Right renal pelvis (tissue), 4 donors: Measurements from ENCODE around the gene MED13L. TPM values are rescaled to one million over a fixed set of nuclear protein-coding genes. Genes with fewer than 3 reads are reported as not detected.
"Not testable (repeated sequence)": the region's sequence is repeated elsewhere in the genome, so short reads cannot be mapped to it uniquely, and the experiment has no call there.

Experiments
- DNase-seq, 4 donors: peaks; one replicate each; pipeline ENCODE4 v3.0.0-alpha.2; 2013; ENCODE audit warnings: low read depth in 4 of 4, low spot score in 3 of 4, missing footprints in 1 of 4
- polyA plus RNA-seq, 4 donors: library from polyadenylated mRNA; unstranded; fragments of 120-200 nt; gene quantifications; one replicate each; pipeline ENCODE4 v1.2.1, GENCODE V29; 2013; ENCODE audit not compliant: insufficient read length in 4 of 4

MED13L gene
- polyA plus RNA-seq, 4 donors = 71.0 to 86.6 (median 81.5) TPM

- peak in 2 of 4 donors; percentile 34 to 39 for DNase-seq
Measured at GRCh38 chr12:115998119-115998633, 279.3 kb downstream of the MED13L start.

- DNase-seq = no peak
Measured at GRCh38 chr12:115993737-115994136, 283.8 kb downstream of the MED13L start.

GRCh38 chr12:115990241-115990640 is 287.3 kb downstream of the MED13L start:
- DNase-seq = no peak

DNA sequence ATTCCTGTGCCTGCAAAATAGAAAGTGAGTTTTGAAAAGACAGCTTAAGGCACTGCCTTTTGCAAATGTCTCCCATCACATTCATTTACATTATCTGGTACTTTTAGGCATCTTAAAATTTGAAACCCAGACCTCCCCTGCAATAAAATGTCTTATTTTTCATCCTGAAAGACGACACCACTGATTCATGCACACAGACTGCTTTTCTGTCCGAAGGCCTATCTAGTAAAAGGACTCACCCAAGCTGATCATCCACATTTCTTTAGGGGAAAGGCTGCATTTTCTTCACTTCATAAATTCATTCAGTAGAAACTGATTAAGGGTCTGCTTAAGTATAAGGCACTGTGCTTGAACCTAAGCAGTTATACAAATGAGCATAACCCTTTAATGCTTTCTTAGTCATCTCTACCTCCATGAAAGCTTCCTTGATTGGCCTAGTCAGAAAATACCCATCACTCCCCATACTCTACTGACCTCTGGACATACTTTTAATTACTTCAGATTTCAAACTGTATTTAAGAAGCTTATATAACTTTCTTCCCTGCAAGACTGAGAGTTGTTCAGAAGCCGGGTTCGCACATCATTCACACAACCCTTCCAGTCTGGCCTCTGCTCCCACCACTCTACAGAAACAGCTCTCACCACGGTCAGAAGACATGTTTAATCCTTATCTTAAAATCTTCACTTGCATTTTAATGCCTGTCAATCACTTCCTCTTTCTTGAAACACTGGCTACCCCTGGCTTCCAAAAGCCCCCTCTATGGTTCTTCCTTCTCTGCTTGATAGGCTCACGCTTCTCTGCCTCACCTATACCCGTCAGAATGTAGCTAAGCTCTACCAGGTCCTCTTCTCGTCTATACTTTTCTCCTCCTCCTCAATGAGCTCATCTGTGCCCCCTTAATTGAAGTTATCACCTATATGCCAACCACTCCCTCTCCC is 288.6 kb downstream of the MED13L start:
- no peak for DNase-seq

GRCh38 chr12:115988212-115988611 is 289.3 kb downstream of the MED13L start:
- no peak for DNase-seq

GRCh38 chr12:115984616-115985015 is 292.9 kb downstream of the MED13L start:
- DNase-seq = no peak

- no peak for DNase-seq
Measured at GRCh38 chr12:115983226-115983798, 294.2 kb downstream of the MED13L start.

DNA sequence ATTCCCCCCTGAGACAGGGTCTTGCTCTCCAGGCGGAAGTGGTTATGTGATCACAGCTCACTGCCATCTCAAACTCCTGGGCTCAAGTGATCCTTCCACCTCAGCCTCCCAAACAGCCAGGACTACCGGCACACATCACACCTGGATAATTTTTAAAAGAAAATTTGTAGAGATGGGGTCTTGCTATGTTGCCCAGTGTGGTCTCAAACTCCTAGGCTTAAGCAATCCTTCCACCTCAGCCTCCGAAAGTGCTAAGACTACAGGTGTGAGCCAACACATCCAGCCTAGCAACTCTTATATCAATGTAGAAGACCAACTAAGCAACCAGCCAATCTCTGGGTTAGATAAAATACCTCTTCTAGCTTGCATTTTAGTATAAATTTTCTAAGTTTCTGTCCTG is 297.2 kb downstream of the MED13L start:
- no peak for DNase-seq

DNA sequence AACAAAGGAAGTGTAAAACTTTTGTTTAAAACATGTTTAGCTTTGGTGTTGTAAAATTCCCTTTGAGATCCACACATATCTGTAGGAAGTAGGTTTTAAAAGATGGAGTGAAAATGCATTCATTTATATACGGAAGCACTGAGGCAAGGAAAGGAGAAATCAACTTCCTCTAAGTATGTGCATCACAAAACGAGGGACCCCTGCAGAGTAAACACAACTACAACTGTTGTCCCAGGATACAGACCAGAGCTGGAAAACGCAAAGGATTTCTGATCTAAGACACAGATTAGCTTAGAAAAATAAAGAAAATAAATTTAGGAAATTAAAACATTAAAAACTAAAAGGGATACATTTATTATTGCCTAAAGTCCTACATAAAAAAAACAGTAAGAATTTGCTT is 297.6 kb downstream of the MED13L start:
- DNase-seq = no peak

DNA sequence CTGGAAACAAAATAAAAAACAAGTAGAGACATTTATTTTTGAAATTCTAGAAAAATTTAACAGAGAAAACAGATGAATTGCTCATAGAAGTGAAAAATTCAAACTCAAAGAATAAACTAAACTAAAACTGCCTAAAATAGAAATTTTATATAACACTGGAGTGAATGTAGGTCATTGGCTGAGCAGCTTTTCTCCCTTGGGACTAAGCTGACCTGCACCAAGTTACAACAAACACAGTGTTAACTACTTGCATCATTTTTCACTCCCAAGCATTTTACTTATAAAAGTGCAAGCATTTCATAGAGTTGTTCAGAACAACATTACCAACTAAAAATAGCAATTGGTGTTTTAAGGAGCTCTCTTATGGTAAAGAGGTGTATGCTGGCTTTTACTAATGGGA is 298.1 kb downstream of the MED13L start:
- DNase-seq = no peak

DNA sequence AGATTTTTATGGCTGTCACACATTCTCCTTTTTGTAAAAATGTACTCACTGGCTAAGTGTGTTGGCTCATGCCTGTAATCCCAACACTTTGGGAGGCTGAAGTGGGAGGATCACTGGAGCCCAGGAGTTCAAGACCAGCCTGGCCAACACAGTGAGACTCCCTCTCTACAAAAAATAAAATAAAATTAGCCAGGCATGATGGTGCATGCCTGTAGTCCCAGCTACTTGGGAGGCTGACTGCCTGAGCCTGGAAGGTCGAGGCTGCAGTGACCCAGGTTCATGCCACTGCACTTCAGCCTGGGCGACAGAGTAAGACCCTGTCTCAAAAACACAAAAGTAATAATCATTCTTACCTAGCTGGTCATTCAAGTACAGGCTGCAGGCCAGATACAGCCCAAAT is 300.7 kb downstream of the MED13L start:
- not testable (repeated sequence) for DNase-seq

DNA sequence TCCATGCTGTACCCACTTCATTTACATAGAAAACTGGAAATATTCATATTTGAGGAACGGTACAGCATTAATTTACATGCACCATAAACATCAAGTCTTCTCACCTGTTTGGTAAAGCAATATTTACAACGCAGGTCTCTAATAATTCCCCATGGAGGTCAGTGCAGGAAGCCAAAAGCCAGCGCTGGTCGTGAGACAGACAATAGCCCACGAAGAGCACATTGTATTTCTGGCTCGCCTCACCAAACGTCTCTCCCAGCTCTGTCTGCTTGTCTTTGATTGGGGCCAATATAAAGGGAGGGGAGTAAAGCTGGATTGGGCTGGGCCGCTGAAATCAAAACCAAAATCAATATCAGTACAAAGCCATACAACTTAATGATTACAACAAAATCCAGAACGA is 302.1 kb downstream of the MED13L start:
- DNase-seq = no peak

DNA sequence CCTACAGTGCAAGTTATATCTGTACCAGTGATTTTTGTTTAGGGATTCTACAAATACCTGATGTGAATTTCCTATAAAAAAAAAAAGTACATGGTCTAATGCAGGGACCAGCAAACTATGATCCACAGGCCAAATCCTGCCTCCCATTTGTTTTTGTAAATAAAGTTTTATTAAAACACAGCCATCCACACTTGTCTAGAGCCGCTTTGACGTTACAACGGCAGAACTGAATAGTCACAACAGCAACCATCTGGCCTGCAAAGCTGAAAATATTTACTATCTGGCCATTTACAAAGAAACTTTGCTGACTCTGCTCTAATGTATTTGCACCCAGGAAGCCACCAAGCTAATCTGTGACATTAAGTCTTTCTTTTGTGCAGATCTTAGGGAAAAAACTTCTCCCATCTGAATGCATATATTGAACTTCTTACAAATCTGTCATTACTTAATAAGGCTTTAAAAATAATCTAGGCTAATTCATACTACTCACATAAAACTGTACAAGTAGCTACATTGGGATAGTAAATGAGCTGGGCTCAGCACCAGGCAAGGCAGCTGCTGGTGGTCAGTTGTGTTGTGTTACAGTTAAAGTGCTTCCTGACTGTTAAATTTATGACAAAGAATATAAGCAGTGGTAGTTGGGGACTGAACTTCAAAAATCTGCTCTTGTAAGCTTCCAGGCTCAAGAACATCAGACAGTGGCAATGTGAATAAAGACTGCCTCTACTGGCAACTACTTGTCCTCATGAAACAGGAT is 303.3 kb downstream of the MED13L start:
- DNase-seq = peak in 3 of 4 donors; percentile 34 to 60 (median 56)

GRCh38 chr12:115973066-115973465 is 304.4 kb downstream of the MED13L start:
- DNase-seq = no peak

GRCh38 chr12:115972241-115972640 is 305.3 kb downstream of the MED13L start:
- no peak for DNase-seq

DNA sequence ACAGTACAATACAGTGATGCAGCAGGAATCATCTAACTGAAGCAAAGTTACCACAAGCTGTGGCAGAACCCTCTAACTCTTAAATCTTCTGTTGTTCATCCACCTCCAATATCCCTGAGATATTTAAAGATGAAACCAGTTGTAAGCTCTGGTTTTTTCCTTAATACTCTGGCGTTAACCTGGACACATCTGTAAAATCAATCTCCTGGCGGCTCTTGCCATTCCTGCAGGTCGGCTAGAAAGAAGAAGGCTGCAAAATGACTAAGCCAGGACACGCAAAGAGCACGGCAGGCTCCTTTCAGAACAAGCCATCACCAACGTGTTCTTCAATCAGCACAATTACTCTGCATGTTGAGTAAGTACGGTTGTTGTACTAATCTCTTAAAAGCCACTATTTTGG is 309.3 kb downstream of the MED13L start:
- no peak for DNase-seq

GRCh38 chr12:115966376-115966775 is 311.1 kb downstream of the MED13L start:
- no peak for DNase-seq

DNA sequence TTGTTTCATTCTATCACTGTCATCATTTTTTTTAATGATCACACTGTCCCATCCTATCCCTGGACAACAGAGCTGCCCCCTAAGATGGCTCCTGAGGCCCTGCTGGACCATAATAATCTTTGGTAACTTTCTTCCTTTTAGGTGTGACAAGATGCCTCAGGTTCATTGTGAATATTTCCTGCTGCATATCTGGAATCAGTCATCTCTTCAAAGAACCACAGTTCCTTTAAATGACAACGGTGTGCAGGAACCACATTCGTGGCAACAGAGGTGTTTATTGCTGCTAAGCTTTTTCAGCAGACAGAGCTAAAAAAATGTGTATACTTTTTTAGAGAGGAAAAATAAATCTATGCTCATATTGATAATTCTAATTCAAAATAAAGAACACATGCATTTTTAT is 312.9 kb downstream of the MED13L start:
- DNase-seq = no peak

DNA sequence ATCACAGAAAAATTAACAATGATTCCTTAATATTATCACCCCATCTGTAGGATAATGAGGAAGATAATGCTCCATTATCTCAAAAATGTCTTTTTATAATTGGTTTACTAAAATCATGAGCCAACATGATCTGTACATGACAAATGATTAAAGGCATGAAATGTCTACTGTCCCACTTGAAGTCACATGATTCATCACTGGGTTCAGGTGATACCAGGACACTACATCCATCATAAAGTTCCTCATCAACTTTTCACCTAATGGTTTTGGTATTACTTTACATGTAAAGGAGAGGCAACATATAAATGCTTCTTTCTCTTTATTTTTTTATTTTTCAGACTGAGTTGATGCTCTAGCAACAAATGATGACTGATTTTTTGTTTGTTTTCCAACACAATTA is 313.3 kb downstream of the MED13L start:
- no peak for DNase-seq

DNA sequence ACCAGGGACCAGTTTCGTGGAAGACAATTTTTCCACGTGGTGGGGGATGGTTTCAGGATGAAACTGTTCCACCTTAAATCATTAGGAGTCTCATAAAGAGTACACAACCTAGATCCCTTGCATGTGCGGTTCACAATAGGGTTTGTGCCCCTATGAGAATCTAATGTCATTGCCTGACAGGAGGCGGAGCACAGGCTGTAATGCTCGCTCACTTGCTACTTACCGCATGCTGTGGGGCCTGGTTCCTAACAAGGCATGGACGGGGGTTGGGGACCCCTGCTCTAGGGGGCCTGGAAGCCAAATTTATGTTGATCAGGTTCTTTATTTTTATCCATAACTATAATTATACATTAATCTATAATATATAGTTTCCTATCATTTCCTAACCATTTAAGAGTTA is 315.3 kb downstream of the MED13L start:
- DNase-seq = no peak
